GM21737 (cell line): ENCODE data around the gene EEF1B2.

Experiments
- ATAC-seq: cut with Tn5 transposase; IDR thresholded peaks from one replicate; pipeline ENCODE4 v1.9.1; 2021; ENCODE audit warnings: mild to moderate bottlenecking, moderate library complexity; ENCODE audit not compliant: unreplicated experiment

Gene EEF1B2

DNA sequence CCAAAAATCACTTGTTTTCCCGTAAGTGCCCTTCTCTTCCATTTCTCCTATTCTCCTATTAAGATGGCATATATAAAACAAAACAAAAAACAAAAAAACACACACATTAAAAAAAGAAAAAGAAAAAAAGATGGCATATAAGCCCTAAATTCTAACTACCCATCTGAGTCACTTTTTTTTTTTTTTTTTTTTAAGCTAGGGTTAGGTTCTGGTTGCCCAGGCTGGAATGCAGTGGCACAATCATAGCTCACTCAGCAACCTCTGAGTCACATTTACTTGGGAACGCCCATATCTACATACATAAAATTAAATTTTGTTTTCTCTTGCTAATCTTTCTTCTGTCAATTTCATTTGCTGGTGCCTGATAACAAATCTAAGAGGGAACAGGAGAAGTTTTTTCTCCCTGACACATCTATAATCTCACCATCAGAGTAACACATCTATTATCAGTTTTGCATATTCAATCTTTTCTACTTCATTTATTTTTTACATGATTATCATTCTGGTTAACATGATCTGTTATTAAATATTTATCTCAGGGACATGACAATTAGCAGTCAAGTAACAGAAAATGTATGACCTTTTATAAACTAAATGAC is 52.1 kb downstream of the EEF1B2 start:
- no peak for ATAC-seq
